Glutamatergic neuron (in vitro differentiated cells): ENCODE data around the gene POMGNT2. TPM values are rescaled to one million over a fixed set of nuclear protein-coding genes. Genes with fewer than 3 reads are reported as not detected.

Experiments used
- DNase-seq: peaks from one replicate; pipeline ENCODE4 v3.0.0; 2022
- H3K27ac Mint-ChIP-seq: one replicate; pipeline ENCODE4 v1.8.0; 2020; ENCODE audit warnings: mild to moderate bottlenecking, mixed read lengths, inconsistent platforms; ENCODE audit not compliant: unreplicated experiment
- H3K27me3 Mint-ChIP-seq: one replicate; pipeline ENCODE4 v1.8.0; 2020; ENCODE audit warnings: mild to moderate bottlenecking, moderate library complexity, mixed read lengths, inconsistent platforms; ENCODE audit not compliant: unreplicated experiment
- H3K36me3 Mint-ChIP-seq: one replicate; pipeline ENCODE4 v1.8.0; 2020; ENCODE audit warnings: mild to moderate bottlenecking, mixed read lengths, inconsistent platforms; ENCODE audit not compliant: unreplicated experiment
- H3K4me1 Mint-ChIP-seq: one replicate; pipeline ENCODE4 v1.8.0; 2020; ENCODE audit warnings: mild to moderate bottlenecking, low read depth, mixed read lengths, inconsistent platforms; ENCODE audit not compliant: unreplicated experiment
- H3K4me3 Mint-ChIP-seq: one replicate; pipeline ENCODE4 v1.8.0; 2020; ENCODE audit warnings: mild to moderate bottlenecking, mixed read lengths, inconsistent platforms; ENCODE audit not compliant: unreplicated experiment
- H3K9me3 Mint-ChIP-seq: one replicate; pipeline ENCODE4 v1.8.0; 2020; ENCODE audit warnings: mild to moderate bottlenecking, moderate library complexity, mixed read lengths, inconsistent platforms; ENCODE audit not compliant: unreplicated experiment
- CTCF ChIP-seq: fragments of 200-600 bp; sonication (generic); IDR thresholded peaks from one replicate; pipeline ENCODE4 v1.5.0; 2021; ENCODE audit not compliant: partially characterized antibody, unreplicated experiment
- total RNA-seq: library from RNA; stranded (reverse); fragmentation: NEBNext Ultra II Directional; extraction: Animal tissue kit (Norgen Biotek cat#: 25700); gene quantifications from one replicate; pipeline ENCODE4 v1.2.1, GENCODE V29; 2021; ENCODE audit not compliant: unreplicated experiment

The POMGNT2 gene
- total RNA-seq, 1 donor from 2014 or later: 31.1 TPM

- DNase-seq: no peak
- peaks cover 6% of the 10 kb centered on the region for H3K36me3 Mint-ChIP-seq
- peaks cover 1% of the 10 kb centered on the region for H3K27me3 Mint-ChIP-seq
- no peak for TF ChIP-seq CTCF
- H3K4me3 Mint-ChIP-seq: no peak overlapping the region
- H3K9me3 Mint-ChIP-seq: peaks cover 3% of the 10 kb centered on the region
- H3K4me1 Mint-ChIP-seq: no peaks in the 10 kb centered on the region
- H3K27ac Mint-ChIP-seq: no peak overlapping the region
Measured at GRCh38 chr3:43132870-43133636, 27.2 kb upstream of the POMGNT2 start.

- no peaks in the 10 kb centered on the region for H3K4me1 Mint-ChIP-seq
- peaks cover 6% of the 10 kb centered on the region for H3K36me3 Mint-ChIP-seq
- no peak for DNase-seq
- no peak overlapping the region for H3K27ac Mint-ChIP-seq
- no peak overlapping the region for H3K4me3 Mint-ChIP-seq
- H3K27me3 Mint-ChIP-seq: peaks cover 1% of the 10 kb centered on the region
- TF ChIP-seq CTCF: no peak
- no peaks in the 10 kb centered on the region for H3K9me3 Mint-ChIP-seq
Measured at GRCh38 chr3:43132193-43132592, 26.3 kb upstream of the POMGNT2 start.

GRCh38 chr3:43128464-43128863 is 22.6 kb upstream of the POMGNT2 start:
- H3K4me1 Mint-ChIP-seq: no peaks in the 10 kb centered on the region
- no peak for DNase-seq
- H3K4me3 Mint-ChIP-seq: no peak overlapping the region
- peaks cover 1% of the 10 kb centered on the region for H3K9me3 Mint-ChIP-seq
- H3K27me3 Mint-ChIP-seq: no peaks in the 10 kb centered on the region
- peaks cover 11% of the 10 kb centered on the region for H3K36me3 Mint-ChIP-seq
- no peak for TF ChIP-seq CTCF
- no peak overlapping the region for H3K27ac Mint-ChIP-seq

- H3K9me3 Mint-ChIP-seq: peaks cover 1% of the 10 kb centered on the region
- no peak for DNase-seq
- no peak overlapping the region for H3K27ac Mint-ChIP-seq
Measured at GRCh38 chr3:43126536-43126935, 20.7 kb upstream of the POMGNT2 start.

More at GRCh38 chr3:43126536-43126935, 20.7 kb upstream of the POMGNT2 start:
- TF ChIP-seq CTCF: no peak
- peaks cover 14% of the 10 kb centered on the region for H3K36me3 Mint-ChIP-seq
- no peak overlapping the region for H3K4me3 Mint-ChIP-seq
- no peaks in the 10 kb centered on the region for H3K4me1 Mint-ChIP-seq
- H3K27me3 Mint-ChIP-seq: no peaks in the 10 kb centered on the region
